ENCODE measurements around the gene HOPX.
"Not testable (repeated sequence)": the region's sequence is repeated elsewhere in the genome, so short reads cannot be mapped to it uniquely, and the experiment has no call there.

HOPX gene

GRCh38 chr4:56681158-56681852 is at the start of gene HOPX:
TSS of gene HOPX (minus strand) at chr4:56681296. CDS start at chr4:56657816, 23,480 bp downstream.
- H3K9ac ChIP-seq (ENCODE audit: low read depth in 1 of 2, low read length in 2 of 2): peak within 1 kb of the TSS; percentile 31 to 39
- H3K4me3 ChIP-seq (ENCODE audit: low read depth in 1 of 2, low read length in 2 of 2): peak within 1 kb of the TSS; percentile 48 to 54
- no peaks in the 10 kb centered on the region for H3K9me3 ChIP-seq (ENCODE audit: control insufficient read depth in 1 of 2, low read length in 2 of 2)
- no peak within 1 kb of the TSS for H3K27ac ChIP-seq (ENCODE audit: low read depth, low read length)
- H3K4me1 ChIP-seq (ENCODE audit: control insufficient read depth in 1 of 2, insufficient read depth in 2 of 2, low read length in 2 of 2): peaks cover 21 to 24% of the 10 kb centered on the region in 2 donors
- peaks cover 0 to 3% of the 10 kb centered on the region in 2 donors for H3K27me3 ChIP-seq (ENCODE audit: control insufficient read depth in 1 of 2, insufficient read depth in 2 of 2, low read length in 2 of 2)
- H3K36me3 ChIP-seq (ENCODE audit: control insufficient read depth in 1 of 2, insufficient read depth in 2 of 2, low read length in 2 of 2): no peaks in the 10 kb centered on the region

- peaks cover 6 to 9% of the 10 kb centered on the region in 2 donors for H3K4me1 ChIP-seq (ENCODE audit: control insufficient read depth in 1 of 2, insufficient read depth in 2 of 2, low read length in 2 of 2)
Observed at GRCh38 chr4:56730097-56730496, 49.0 kb upstream of the HOPX start.

GRCh38 chr4:56728512-56728911 is 47.4 kb upstream of the HOPX start:
- H3K27me3 ChIP-seq (ENCODE audit: control insufficient read depth in 1 of 2, insufficient read depth in 2 of 2, low read length in 2 of 2): no peaks in the 10 kb centered on the region
- H3K4me1 ChIP-seq (ENCODE audit: control insufficient read depth in 1 of 2, insufficient read depth in 2 of 2, low read length in 2 of 2): peaks cover 9 to 10% of the 10 kb centered on the region in 2 donors
- H3K36me3 ChIP-seq (ENCODE audit: control insufficient read depth in 1 of 2, insufficient read depth in 2 of 2, low read length in 2 of 2): no peaks in the 10 kb centered on the region
- no peaks in the 10 kb centered on the region for H3K9me3 ChIP-seq (ENCODE audit: control insufficient read depth in 1 of 2, low read length in 2 of 2)
- H3K27ac ChIP-seq (ENCODE audit: low read depth, low read length): no peak overlapping the region
- H3K4me3 ChIP-seq (ENCODE audit: low read depth in 1 of 2, low read length in 2 of 2): no peak overlapping the region
- H3K9ac ChIP-seq (ENCODE audit: low read depth in 1 of 2, low read length in 2 of 2): no peak overlapping the region

More at GRCh38 chr4:56730097-56730496, 49.0 kb upstream of the HOPX start:
- Histone ChIP-seq H3K27me3 (ENCODE audit: control insufficient read depth in 1 of 2, insufficient read depth in 2 of 2, low read length in 2 of 2) (no peaks in the 10 kb centered on the region), H3K36me3 (ENCODE audit: control insufficient read depth in 1 of 2, insufficient read depth in 2 of 2, low read length in 2 of 2) (no peaks in the 10 kb centered on the region), H3K9ac (ENCODE audit: low read depth in 1 of 2, low read length in 2 of 2) (no peak overlapping the region), H3K27ac (ENCODE audit: low read depth, low read length) (no peak overlapping the region), H3K4me3 (ENCODE audit: low read depth in 1 of 2, low read length in 2 of 2) (no peak overlapping the region), H3K9me3 (ENCODE audit: control insufficient read depth in 1 of 2, low read length in 2 of 2) (no peaks in the 10 kb centered on the region)

- H3K9ac ChIP-seq (ENCODE audit: low read depth in 1 of 2, low read length in 2 of 2): no peak overlapping the region
- H3K27ac ChIP-seq (ENCODE audit: low read depth, low read length): no peak overlapping the region
- no peaks in the 10 kb centered on the region for H3K36me3 ChIP-seq (ENCODE audit: control insufficient read depth in 1 of 2, insufficient read depth in 2 of 2, low read length in 2 of 2)
- no peaks in the 10 kb centered on the region for H3K9me3 ChIP-seq (ENCODE audit: control insufficient read depth in 1 of 2, low read length in 2 of 2)
- H3K27me3 ChIP-seq (ENCODE audit: control insufficient read depth in 1 of 2, insufficient read depth in 2 of 2, low read length in 2 of 2): no peaks in the 10 kb centered on the region
- peaks cover 8 to 12% of the 10 kb centered on the region in 2 donors for H3K4me1 ChIP-seq (ENCODE audit: control insufficient read depth in 1 of 2, insufficient read depth in 2 of 2, low read length in 2 of 2)
- H3K4me3 ChIP-seq (ENCODE audit: low read depth in 1 of 2, low read length in 2 of 2): no peak overlapping the region
Observed at GRCh38 chr4:56727150-56727549, 46.1 kb upstream of the HOPX start.

GRCh38 chr4:56726593-56726992 is 45.5 kb upstream of the HOPX start:
- not testable (repeated sequence) for H3K36me3 ChIP-seq (ENCODE audit: control insufficient read depth in 1 of 2, insufficient read depth in 2 of 2, low read length in 2 of 2); H3K4me3 ChIP-seq (ENCODE audit: low read depth in 1 of 2, low read length in 2 of 2); H3K27me3 ChIP-seq (ENCODE audit: control insufficient read depth in 1 of 2, insufficient read depth in 2 of 2, low read length in 2 of 2); H3K9ac ChIP-seq (ENCODE audit: low read depth in 1 of 2, low read length in 2 of 2); H3K27ac ChIP-seq (ENCODE audit: low read depth, low read length); H3K9me3 ChIP-seq (ENCODE audit: control insufficient read depth in 1 of 2, low read length in 2 of 2)
- peaks cover 3 to 12% of the 10 kb centered on the region in 2 donors for H3K4me1 ChIP-seq (ENCODE audit: control insufficient read depth in 1 of 2, insufficient read depth in 2 of 2, low read length in 2 of 2)

GRCh38 chr4:56723659-56724230 is 42.6 kb upstream of the HOPX start:
- Histone ChIP-seq H3K27ac (ENCODE audit: low read depth, low read length) (no peak overlapping the region), H3K9me3 (ENCODE audit: control insufficient read depth in 1 of 2, low read length in 2 of 2) (no peaks in the 10 kb centered on the region), H3K4me1 (ENCODE audit: control insufficient read depth in 1 of 2, insufficient read depth in 2 of 2, low read length in 2 of 2) (peaks cover 3 to 6% of the 10 kb centered on the region in 2 donors), H3K9ac (ENCODE audit: low read depth in 1 of 2, low read length in 2 of 2) (no peak overlapping the region), H3K36me3 (ENCODE audit: control insufficient read depth in 1 of 2, insufficient read depth in 2 of 2, low read length in 2 of 2) (no peaks in the 10 kb centered on the region), H3K27me3 (ENCODE audit: control insufficient read depth in 1 of 2, insufficient read depth in 2 of 2, low read length in 2 of 2) (no peaks in the 10 kb centered on the region), H3K4me3 (ENCODE audit: low read depth in 1 of 2, low read length in 2 of 2) (no peak overlapping the region)

- Histone ChIP-seq H3K4me1 (ENCODE audit: control insufficient read depth in 1 of 2, insufficient read depth in 2 of 2, low read length in 2 of 2) (peaks cover 3 to 6% of the 10 kb centered on the region in 2 donors), H3K4me3 (ENCODE audit: low read depth in 1 of 2, low read length in 2 of 2) (no peak overlapping the region), H3K27me3 (ENCODE audit: control insufficient read depth in 1 of 2, insufficient read depth in 2 of 2, low read length in 2 of 2) (no peaks in the 10 kb centered on the region), H3K27ac (ENCODE audit: low read depth, low read length) (no peak overlapping the region), H3K36me3 (ENCODE audit: control insufficient read depth in 1 of 2, insufficient read depth in 2 of 2, low read length in 2 of 2) (no peaks in the 10 kb centered on the region), H3K9ac (ENCODE audit: low read depth in 1 of 2, low read length in 2 of 2) (no peak overlapping the region), H3K9me3 (ENCODE audit: control insufficient read depth in 1 of 2, low read length in 2 of 2) (no peaks in the 10 kb centered on the region)
Observed at GRCh38 chr4:56723201-56723605, 42.1 kb upstream of the HOPX start.

GRCh38 chr4:56708146-56708545 is 27.1 kb upstream of the HOPX start:
- no peak overlapping the region for H3K9ac ChIP-seq (ENCODE audit: low read depth in 1 of 2, low read length in 2 of 2)
- H3K27me3 ChIP-seq (ENCODE audit: control insufficient read depth in 1 of 2, insufficient read depth in 2 of 2, low read length in 2 of 2): no peaks in the 10 kb centered on the region
- H3K9me3 ChIP-seq (ENCODE audit: control insufficient read depth in 1 of 2, low read length in 2 of 2): peaks cover 0 to 5% of the 10 kb centered on the region in 2 donors
- peaks cover 6 to 9% of the 10 kb centered on the region in 2 donors for H3K4me1 ChIP-seq (ENCODE audit: control insufficient read depth in 1 of 2, insufficient read depth in 2 of 2, low read length in 2 of 2)
- no peak overlapping the region for H3K27ac ChIP-seq (ENCODE audit: low read depth, low read length)
- no peak overlapping the region for H3K4me3 ChIP-seq (ENCODE audit: low read depth in 1 of 2, low read length in 2 of 2)
- H3K36me3 ChIP-seq (ENCODE audit: control insufficient read depth in 1 of 2, insufficient read depth in 2 of 2, low read length in 2 of 2): no peaks in the 10 kb centered on the region

- H3K27me3 ChIP-seq (ENCODE audit: control insufficient read depth in 1 of 2, insufficient read depth in 2 of 2, low read length in 2 of 2): no peaks in the 10 kb centered on the region
- no peaks in the 10 kb centered on the region for H3K36me3 ChIP-seq (ENCODE audit: control insufficient read depth in 1 of 2, insufficient read depth in 2 of 2, low read length in 2 of 2)
- no peak overlapping the region for H3K4me3 ChIP-seq (ENCODE audit: low read depth in 1 of 2, low read length in 2 of 2)
- H3K4me1 ChIP-seq (ENCODE audit: control insufficient read depth in 1 of 2, insufficient read depth in 2 of 2, low read length in 2 of 2): peaks cover 9 to 10% of the 10 kb centered on the region in 2 donors
- H3K9me3 ChIP-seq (ENCODE audit: control insufficient read depth in 1 of 2, low read length in 2 of 2): no peaks in the 10 kb centered on the region
- H3K27ac ChIP-seq (ENCODE audit: low read depth, low read length): no peak overlapping the region
- H3K9ac ChIP-seq (ENCODE audit: low read depth in 1 of 2, low read length in 2 of 2): no peak overlapping the region
Observed at GRCh38 chr4:56705966-56706365, 24.9 kb upstream of the HOPX start.

GRCh38 chr4:56705334-56705733 is 24.2 kb upstream of the HOPX start:
- H3K9ac ChIP-seq (ENCODE audit: low read depth in 1 of 2, low read length in 2 of 2): no peak overlapping the region
- H3K36me3 ChIP-seq (ENCODE audit: control insufficient read depth in 1 of 2, insufficient read depth in 2 of 2, low read length in 2 of 2): no peaks in the 10 kb centered on the region
- no peaks in the 10 kb centered on the region for H3K27me3 ChIP-seq (ENCODE audit: control insufficient read depth in 1 of 2, insufficient read depth in 2 of 2, low read length in 2 of 2)
- no peak overlapping the region for H3K27ac ChIP-seq (ENCODE audit: low read depth, low read length)
- no peaks in the 10 kb centered on the region for H3K9me3 ChIP-seq (ENCODE audit: control insufficient read depth in 1 of 2, low read length in 2 of 2)
- H3K4me3 ChIP-seq (ENCODE audit: low read depth in 1 of 2, low read length in 2 of 2): no peak overlapping the region
- H3K4me1 ChIP-seq (ENCODE audit: control insufficient read depth in 1 of 2, insufficient read depth in 2 of 2, low read length in 2 of 2): peaks cover 9 to 10% of the 10 kb centered on the region in 2 donors

Data from duodenal mucosa (tissue), 2 donors.